OCI-LY3 (cell line): ENCODE results near the gene CRY1.

Source experiments
- CTCF ChIP-seq: fragments of 200-600, 300-600 bp; sonication (generic); IDR thresholded peaks from 2 replicates; pipeline ENCODE4 v1.5.1; 2014; ENCODE audit warnings: antibody characterized with exemption, low read length, low read depth
- EZH2phosphoT487 ChIP-seq: fragments of 200-600 bp; shearing (Covaris generic); IDR thresholded peaks from 2 replicates; pipeline ENCODE4 v1.6.1; 2018; ENCODE audit warnings: antibody characterized with exemption, mixed run types, low read depth

GRCh38 chr12:107105410-107105703, 12.0 kb upstream of the CRY1 start:
- TF ChIP-seq CTCF (no peak), EZH2phosphoT487 (no peak)
